H7 (cell line): Measurements from ENCODE around the gene LRRC27. TPM values are rescaled to one million over a fixed set of nuclear protein-coding genes. Genes with fewer than 3 reads are reported as not detected.
"Not testable (repeated sequence)": the region's sequence is repeated elsewhere in the genome, so short reads cannot be mapped to it uniquely, and the experiment has no call there.

Experiments used
- DNase-seq: peaks from one replicate; pipeline ENCODE4 v3.0.0; 2012
- H3K27me3 ChIP-seq: 2 replicates; pipeline ENCODE4 v1.6.0; 2011; ENCODE audit warnings: mild to moderate bottlenecking, low read length; ENCODE audit not compliant: control insufficient read depth, insufficient read depth
- H3K36me3 ChIP-seq: replicated peaks from 2 replicates; pipeline ENCODE4 v1.5.1; 2011; ENCODE audit warnings: low read length; ENCODE audit not compliant: control insufficient read depth, insufficient read depth
- H3K4me3 ChIP-seq: 2 replicates; pipeline ENCODE4 v1.5.1; 2011; ENCODE audit warnings: low read depth, mild to moderate bottlenecking, control low read depth, low read length, moderate library complexity; ENCODE audit not compliant: insufficient read depth
- total RNA-seq: library from RNA; depleted of rRNA; stranded (reverse); fragments of >200 nt; shearing (Covaris generic); gene quantifications from 2 replicates; pipeline ENCODE4 v1.2.3, GENCODE V29; 2014

Gene LRRC27
- total RNA-seq, 1 experiment from 2014 or later: 4.0 TPM

DNA sequence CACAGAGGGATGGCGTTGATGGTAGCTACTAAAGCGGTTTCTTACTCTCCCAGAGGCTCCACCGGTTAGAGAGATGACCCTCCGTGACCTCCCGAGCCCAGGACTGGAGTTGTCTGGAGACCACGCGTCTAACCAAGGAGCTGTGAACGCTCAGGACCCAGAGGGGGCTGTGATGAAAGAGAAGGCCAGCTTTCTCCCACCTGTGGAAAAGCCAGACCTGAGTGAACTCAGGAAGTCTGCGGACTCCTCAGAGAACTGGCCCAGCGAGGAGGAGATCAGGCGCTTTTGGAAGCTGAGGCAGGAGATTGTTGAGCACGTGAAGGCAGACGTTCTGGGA lies 15.9 kb downstream of the LRRC27 start:
- no peak for DNase-seq
- H3K27me3 ChIP-seq: no peaks in the 10 kb centered on the region
- H3K36me3 ChIP-seq: no peaks in the 10 kb centered on the region
- H3K4me3 ChIP-seq: no peak overlapping the region

DNA sequence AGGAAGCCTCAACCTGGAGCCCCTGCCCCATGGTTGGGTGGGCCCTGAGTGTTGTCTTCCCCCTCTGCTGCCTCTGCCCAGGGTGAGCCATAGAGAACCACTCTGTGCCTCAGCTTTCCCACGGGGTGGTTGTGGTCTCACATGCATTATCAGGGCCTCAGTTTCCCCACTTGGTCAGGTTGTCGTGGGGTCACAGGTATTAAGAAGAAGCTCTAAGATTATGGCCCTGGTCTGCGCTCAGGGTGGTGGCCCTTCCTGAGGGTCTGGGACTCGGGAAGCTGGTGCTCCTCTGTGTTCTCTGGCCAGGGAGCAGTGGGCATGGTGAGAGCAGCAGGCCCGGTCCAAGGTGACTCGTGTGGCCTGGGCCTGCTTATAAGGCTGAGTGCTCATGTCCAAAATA lies 17.8 kb downstream of the LRRC27 start:
- DNase-seq: no peak
- no peak overlapping the region for H3K4me3 ChIP-seq

DNA sequence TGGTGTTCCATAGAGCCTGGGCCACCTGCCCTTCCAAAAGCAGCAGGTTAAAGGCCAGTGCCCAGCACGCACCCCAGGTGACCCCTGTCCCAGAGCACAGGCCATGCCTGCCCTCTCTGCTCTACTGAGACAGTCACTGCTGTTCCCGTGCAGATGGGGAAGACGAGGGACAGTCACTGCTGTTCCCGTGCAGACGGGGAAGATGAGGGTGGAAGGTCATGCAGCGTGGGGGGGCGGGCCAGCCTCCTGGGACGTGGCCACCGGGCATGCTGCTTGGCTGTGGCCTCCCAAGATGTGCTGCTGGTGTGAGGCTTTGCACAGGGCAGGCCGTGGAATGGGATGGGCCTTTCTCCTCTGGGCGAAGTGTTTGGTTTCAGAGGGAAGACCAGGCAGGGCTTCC lies 18.4 kb downstream of the LRRC27 start:
- Histone ChIP-seq H3K36me3 (no peaks in the 10 kb centered on the region), H3K4me3 (no peak overlapping the region), H3K27me3 (no peaks in the 10 kb centered on the region)
- peak; percentile 41 for DNase-seq

More for the DNA sequence above, 17.8 kb downstream of the LRRC27 start:
- no peaks in the 10 kb centered on the region for H3K36me3 ChIP-seq
- no peaks in the 10 kb centered on the region for H3K27me3 ChIP-seq

DNA sequence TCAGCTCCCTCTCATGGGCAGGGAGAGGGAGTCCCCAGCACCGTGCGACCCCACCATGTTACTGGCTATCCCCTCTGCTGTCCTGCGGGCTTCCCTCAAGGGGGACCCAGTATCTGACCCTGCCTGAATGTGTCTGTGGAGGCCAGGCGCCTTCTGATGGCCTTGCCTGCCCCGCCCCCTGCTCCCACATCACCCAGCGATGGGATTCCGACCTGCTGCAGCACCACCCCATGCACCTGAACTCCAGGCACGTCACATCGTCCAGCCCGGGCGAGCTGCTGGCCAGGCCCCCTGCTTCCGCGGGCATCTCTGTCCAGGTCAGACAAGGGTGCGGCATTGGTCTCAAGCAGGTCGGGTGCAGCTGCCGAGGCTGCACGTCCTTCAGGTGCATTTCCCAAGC lies 19.0 kb downstream of the LRRC27 start:
- no peak overlapping the region for H3K4me3 ChIP-seq
- peak; percentile 56 for DNase-seq
- no peaks in the 10 kb centered on the region for H3K36me3 ChIP-seq
- no peaks in the 10 kb centered on the region for H3K27me3 ChIP-seq

DNA sequence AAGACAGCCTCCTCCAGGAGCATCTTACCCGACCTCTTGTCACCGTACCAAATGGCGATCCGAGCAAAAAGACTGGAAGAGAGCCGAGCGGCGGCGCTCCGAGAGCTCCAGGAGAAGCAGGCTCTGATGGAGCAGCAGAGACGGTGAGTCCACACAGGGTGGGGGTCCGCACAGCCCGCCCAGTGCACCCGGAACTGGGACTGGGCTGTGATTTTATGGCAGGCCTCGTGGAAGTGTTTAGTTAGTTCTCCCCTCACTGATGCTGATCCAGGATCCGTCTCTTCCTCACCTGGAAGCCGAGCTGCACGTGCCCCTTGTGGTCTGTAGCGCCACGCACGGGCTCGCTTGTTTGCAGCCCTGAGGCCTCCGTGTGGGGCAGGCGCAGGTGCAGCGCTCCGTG lies 19.6 kb downstream of the LRRC27 start:
- H3K36me3 ChIP-seq: no peaks in the 10 kb centered on the region
- peak; percentile 76 for DNase-seq
- H3K4me3 ChIP-seq: no peak overlapping the region
- no peaks in the 10 kb centered on the region for H3K27me3 ChIP-seq

DNA sequence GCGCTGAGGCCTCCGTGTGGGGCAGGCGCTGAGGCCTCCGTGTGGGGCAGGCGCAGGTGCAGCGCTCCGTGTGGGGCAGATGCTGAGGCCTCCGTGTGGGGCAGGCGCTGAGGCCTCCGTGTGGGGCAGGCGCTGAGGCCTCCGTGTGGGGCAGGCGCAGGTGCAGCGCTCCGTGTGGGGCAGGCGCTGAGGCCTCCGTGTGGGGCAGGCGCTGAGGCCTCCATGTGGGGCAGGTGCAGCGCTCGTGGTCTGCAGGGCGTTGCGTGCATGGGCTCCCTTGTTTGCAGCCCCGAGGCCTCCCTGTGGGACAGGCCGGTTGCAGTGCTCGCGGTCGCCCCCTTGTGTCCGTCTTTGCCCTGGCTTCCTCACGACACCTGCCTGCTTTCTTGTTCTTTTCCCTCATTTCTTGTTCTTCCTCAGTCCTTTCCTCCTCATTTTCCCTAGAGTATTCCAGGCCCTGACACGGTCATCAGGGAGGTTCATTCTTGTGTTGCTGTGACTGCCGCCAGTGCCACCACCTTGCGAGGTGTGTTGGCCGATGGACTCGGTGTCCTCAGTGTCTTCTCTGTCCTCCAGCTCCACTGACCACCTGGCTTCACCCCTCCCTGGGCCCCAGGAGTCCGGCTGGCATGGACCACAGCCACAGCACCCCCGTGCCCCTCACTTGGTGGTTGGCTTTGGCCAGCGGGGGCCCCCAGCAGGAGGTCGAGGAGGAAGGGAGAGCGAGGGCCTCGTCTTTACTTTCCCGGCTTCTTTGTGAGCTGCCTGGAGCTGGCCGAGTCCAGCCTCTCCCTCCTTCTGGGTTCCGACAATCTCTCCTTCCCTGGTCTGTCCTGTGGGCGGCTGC lies 20.7 kb downstream of the LRRC27 start:
- H3K4me3 ChIP-seq, H3K36me3 ChIP-seq, H3K27me3 ChIP-seq: not testable (repeated sequence)
- peak; percentile 96 for DNase-seq

DNA sequence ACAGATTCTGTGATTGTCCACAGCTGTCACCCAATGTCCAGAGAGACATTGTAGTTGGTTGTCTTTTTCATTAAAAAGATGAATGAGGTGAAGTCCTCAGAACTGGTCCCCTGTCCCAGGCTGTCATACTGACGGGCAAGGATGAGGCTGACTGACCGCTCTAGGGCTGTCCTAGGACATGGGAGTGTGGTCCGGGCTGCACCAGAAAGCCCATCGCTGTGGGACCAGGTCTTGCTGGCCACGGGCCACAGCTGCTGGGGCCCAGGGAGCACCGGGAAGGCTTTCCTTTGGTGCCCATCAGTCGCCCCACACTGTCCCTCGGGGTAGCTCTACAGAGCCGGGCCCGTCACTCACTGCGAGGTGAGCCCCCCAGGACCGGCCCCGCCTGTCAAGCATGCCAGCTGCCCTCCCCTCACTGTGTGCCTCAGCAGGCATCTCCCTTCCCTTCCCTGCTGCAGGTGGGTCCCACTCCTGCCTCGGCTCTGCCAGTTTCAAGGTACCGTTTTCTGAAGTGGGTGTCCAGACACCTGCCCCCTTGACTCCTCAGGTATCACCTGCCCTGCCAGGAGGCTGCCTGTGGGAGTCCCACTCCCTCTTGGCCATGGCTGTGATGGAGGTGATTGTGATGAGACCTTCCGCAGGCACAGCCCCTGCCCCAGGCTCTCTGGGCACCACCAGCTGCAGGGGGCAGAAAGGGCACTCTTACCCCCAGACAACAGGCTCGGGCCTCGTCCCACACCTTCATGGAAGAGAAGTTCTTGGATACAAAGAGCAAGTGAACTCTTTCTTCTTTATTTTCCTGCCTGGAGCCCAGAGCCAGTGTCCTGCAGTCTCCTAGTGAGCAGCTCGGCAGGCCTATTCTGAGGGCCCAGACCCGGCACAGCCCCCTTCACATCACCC lies 21.7 kb downstream of the LRRC27 start:
- H3K36me3 ChIP-seq: no peaks in the 10 kb centered on the region
- no peaks in the 10 kb centered on the region for H3K27me3 ChIP-seq
- peak; percentile 47 for DNase-seq
- no peak overlapping the region for H3K4me3 ChIP-seq

DNA sequence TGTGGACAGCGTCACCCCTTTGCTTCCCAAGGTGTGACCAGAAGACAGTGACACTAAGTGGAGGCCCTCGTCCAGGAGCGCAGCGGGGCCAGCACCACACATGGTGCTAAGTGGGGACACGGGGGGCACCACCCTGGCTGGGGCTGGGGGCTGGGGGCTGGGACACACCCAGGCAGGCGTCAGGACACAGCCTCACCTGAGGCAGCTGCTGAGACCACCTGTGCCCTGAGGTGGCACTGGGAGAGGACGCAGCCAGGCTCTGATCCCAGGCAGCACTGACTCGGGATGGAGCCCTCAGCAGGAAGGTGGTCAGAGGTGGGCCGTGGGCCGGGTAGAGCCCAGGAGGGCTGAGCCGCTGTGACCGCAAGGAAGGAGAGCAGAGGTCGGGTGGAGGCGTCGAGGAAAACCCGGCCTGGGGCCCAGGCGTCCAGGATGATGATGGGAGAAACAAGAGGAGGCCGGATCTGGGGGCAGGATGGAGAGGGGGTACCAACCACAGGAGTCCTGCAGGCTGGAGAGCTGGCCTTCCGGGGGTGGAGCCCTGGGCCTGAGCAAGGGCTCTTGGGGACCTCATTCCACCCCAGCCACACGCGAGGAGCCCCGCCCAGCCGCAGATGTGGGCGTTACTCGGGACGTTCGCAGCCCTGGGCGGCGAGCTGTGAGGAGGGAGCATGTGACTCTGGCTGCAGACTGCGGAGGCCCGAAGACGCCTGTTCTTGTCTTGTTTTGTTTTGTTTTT lies 22.5 kb downstream of the LRRC27 start:
- H3K27me3 ChIP-seq: no peaks in the 10 kb centered on the region
- peak; percentile 70 for DNase-seq
- no peak overlapping the region for H3K4me3 ChIP-seq
- no peaks in the 10 kb centered on the region for H3K36me3 ChIP-seq

DNA sequence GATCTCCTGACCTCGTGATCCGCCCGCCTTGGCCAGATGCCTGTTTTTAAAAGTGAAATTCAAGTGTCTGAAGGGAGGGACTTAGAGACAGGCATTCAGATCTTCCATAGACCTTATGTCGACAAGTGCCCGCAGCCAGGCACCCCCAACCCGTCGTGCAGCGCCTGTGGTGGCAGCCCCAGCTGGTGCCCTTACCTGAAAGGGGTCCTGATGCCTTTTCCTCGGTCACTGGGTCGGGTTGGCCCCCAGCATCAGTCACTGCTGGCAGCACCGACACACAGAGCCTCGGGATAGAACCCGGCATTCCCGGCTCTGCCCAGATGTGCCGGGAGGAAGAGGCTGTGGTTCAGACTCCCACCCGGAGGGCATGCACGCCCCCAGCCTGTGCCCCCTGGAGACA lies 23.3 kb downstream of the LRRC27 start:
- no peak for DNase-seq
- Histone ChIP-seq H3K36me3 (no peaks in the 10 kb centered on the region), H3K4me3 (no peak overlapping the region), H3K27me3 (no peaks in the 10 kb centered on the region)

DNA sequence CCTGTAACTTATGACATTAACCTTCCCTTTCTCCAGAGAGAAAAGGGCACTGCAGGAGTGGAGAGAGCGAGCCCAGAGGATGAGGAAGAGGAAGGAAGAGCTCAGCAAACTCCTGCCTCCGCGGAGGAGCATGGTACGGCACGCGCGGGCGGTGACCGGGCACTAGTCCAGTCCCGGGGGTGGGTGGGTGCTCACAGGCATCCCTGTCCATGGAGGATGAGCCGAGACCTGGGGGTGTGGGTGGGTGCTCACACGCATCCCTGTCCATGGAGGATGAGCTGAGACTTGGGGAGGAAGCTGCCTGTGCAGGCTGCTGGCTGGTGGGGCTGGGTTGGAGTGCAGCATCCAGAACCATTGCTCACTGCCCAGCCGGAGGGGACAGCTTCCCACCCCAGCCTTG lies 23.8 kb downstream of the LRRC27 start:
- H3K4me3 ChIP-seq: no peak overlapping the region
- H3K36me3 ChIP-seq: no peaks in the 10 kb centered on the region
- no peak for DNase-seq
- H3K27me3 ChIP-seq: no peaks in the 10 kb centered on the region

DNA sequence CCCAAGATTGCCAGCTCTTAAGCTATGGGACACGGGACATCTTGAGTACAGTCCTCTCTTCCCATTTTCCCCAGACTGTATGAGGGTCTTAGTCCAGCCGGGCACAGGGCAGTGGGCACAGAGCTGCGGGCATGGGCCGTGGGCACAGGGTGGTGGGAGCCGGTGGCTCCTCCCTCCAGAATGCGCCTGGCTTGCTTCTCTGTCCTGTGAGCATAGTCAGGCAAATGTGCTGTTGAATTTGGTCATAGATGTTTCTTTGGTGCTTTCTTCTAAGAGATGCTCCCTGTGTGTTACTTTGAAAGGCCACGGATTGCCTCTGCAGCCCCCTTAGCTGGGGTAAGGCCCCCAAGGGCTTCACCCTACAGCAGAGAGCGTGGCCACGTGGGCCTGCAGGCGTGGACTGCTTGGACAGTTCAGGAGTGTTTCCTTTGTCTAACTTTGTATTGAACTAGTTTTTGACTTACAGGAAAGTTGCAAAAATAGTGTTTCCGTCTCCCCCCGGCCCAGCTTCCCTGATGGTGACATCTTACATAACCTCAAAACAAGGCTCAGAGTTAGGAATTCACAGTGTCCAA lies 24.7 kb downstream of the LRRC27 start:
- Histone ChIP-seq H3K36me3 (no peaks in the 10 kb centered on the region), H3K27me3 (no peaks in the 10 kb centered on the region), H3K4me3 (no peak overlapping the region)
- DNase-seq: no peak

DNA sequence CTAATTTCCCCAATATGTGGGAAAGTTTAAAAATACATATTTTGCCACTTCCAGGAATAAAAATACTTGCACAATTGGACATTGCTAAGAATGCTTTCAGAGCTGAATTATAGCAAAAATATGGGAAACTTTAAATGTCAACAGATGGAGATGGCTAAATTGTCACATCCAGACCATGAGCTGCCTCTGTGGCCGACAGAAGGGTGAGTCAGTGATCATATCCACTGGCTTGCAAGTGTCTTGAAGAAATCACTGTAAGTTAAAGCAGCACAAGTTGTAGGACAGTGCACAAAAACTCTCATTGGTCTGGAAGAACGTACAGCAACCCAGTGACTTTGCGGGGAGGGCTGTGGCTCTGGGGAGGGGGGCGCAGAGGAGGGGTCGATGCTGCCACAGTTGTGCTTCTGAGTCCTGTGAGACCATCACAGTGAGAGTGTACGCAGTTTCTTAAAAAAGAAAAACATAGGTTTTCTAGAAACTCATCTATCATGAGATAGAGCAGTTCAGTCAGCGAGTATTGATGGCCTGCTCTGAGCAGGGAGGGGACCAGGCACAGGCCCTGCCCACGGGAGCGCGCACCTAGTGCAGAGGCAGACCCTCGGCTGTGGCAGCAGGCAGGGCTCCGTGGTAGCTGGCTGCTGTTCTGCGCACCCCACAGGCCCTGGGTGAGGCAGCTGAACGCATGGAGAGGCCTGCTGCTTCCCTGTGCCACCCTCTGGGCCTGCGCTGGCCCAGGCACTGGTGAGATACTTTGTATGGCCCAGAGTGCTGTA lies 25.5 kb downstream of the LRRC27 start:
- no peaks in the 10 kb centered on the region for H3K36me3 ChIP-seq
- no peak for DNase-seq

DNA sequence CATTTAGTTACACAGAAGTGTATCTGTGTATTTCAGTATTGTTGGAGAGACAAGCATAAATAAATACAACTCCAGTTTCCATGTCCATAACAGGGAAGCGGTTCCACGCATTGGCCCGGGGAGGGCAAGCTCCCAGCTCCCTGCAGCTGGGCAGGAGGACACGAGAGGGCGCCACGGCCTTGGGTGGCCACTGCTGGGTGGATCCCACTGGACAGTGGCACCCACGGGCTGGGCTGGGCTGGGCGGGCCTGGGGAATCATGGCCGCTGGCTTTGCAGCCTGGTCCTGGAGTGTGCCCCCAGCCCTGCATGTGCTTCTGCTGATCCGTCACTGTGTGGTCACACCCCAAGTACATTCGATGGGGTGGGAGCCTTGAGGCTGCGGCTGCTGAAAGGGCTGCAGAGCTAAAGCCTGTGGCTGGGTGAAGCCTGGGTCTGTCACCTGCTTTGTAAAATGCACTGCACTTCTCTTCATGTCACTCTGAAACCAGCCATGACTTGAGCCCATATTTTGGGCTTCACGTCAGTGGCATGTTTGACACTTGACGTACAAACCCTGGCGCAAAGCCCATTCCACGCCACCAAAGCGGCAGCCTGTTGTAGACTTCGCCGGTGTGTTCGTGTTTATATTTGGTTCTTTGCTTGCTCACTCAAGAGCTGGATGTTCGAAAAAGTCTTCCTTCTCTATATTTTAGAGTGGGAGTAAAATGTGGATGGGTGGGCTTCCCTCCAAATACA lies 27.5 kb downstream of the LRRC27 start:
- no peaks in the 10 kb centered on the region for H3K27me3 ChIP-seq
- no peak overlapping the region for H3K4me3 ChIP-seq
- peak; percentile 64 for DNase-seq
- no peaks in the 10 kb centered on the region for H3K36me3 ChIP-seq

More for the DNA sequence above, 25.5 kb downstream of the LRRC27 start:
- H3K4me3 ChIP-seq: no peak overlapping the region
- H3K27me3 ChIP-seq: no peaks in the 10 kb centered on the region
